HG03432 (cell line): ENCODE data around the gene RBSN.
"Not testable (repeated sequence)": the region's sequence is repeated elsewhere in the genome, so short reads cannot be mapped to it uniquely, and the experiment has no call there.

Source experiments
- ATAC-seq: cut with Tn5 transposase; IDR thresholded peaks from one replicate; pipeline ENCODE4 v1.9.1; 2021; ENCODE audit warnings: mild to moderate bottlenecking, moderate library complexity; ENCODE audit not compliant: unreplicated experiment

RBSN gene

GRCh38 chr3:15098503-15099363 lies at the start of gene RBSN:
RBSN (minus strand) TSS chr3:15099148; CDS start chr3:15096120, 3,028 bp downstream.
- peak; percentile 89 for ATAC-seq

GRCh38 chr3:15148614-15149013 lies 49.7 kb upstream of the RBSN start:
- no peak for ATAC-seq

- ATAC-seq: not testable (repeated sequence)
These were observed 37.9 kb upstream of the RBSN start for GRCh38 chr3:15136885-15137284.

GRCh38 chr3:15134968-15135367 lies 36.0 kb upstream of the RBSN start:
- not testable (repeated sequence) for ATAC-seq

- not testable (repeated sequence) for ATAC-seq
These were observed 29.5 kb upstream of the RBSN start for GRCh38 chr3:15128403-15128802.

- not testable (repeated sequence) for ATAC-seq
These were observed 28.0 kb upstream of the RBSN start for GRCh38 chr3:15126975-15127374.

- no peak for ATAC-seq
These were observed 23.4 kb upstream of the RBSN start for GRCh38 chr3:15122398-15122797.

GRCh38 chr3:15121936-15122335 lies 23.0 kb upstream of the RBSN start:
- no peak for ATAC-seq

- ATAC-seq: no peak
These were observed 22.0 kb upstream of the RBSN start for GRCh38 chr3:15120986-15121385.

- no peak for ATAC-seq
These were observed 18.1 kb upstream of the RBSN start for GRCh38 chr3:15117011-15117410.

GRCh38 chr3:15116032-15116669 lies 17.2 kb upstream of the RBSN start:
- ATAC-seq: no peak

GRCh38 chr3:15114466-15115358 lies 15.8 kb upstream of the RBSN start:
- ATAC-seq: no peak

- no peak for ATAC-seq
These were observed 14.9 kb upstream of the RBSN start for GRCh38 chr3:15113884-15114283.

GRCh38 chr3:15113471-15113870 lies 14.5 kb upstream of the RBSN start:
- no peak for ATAC-seq

- no peak for ATAC-seq
These were observed 13.1 kb upstream of the RBSN start for GRCh38 chr3:15112011-15112410.

- ATAC-seq: no peak
These were observed 11.3 kb upstream of the RBSN start for GRCh38 chr3:15110206-15110605.

GRCh38 chr3:15108869-15109268 lies 9.9 kb upstream of the RBSN start:
- ATAC-seq: no peak

- ATAC-seq: peak; percentile 66
These were observed 9.2 kb upstream of the RBSN start for GRCh38 chr3:15108082-15108545.

- ATAC-seq: no peak
These were observed 8.4 kb upstream of the RBSN start for GRCh38 chr3:15107075-15107947.

- ATAC-seq: no peak
These were observed 3.9 kb upstream of the RBSN start for GRCh38 chr3:15102836-15103235.
